Smooth muscle cell of the brain vasculature (primary cell): ENCODE data around the gene GHR.

Experiments used
- DNase-seq: peaks from one replicate; pipeline ENCODE4 v3.0.0-alpha.2; 2012; ENCODE audit warnings: low read depth, low spot score

Gene GHR

GRCh38 chr5:42462083-42462482 lies 38.8 kb downstream of the GHR start:
- DNase-seq: no peak

GRCh38 chr5:42467572-42467971 lies 44.3 kb downstream of the GHR start:
- no peak for DNase-seq

GRCh38 chr5:42467981-42468524 lies 44.8 kb downstream of the GHR start:
- DNase-seq: no peak

GRCh38 chr5:42483472-42484154 lies 60.4 kb downstream of the GHR start:
- no peak for DNase-seq

GRCh38 chr5:42487077-42487476 lies 63.8 kb downstream of the GHR start:
- DNase-seq: no peak

GRCh38 chr5:42487821-42488220 lies 64.6 kb downstream of the GHR start:
- no peak for DNase-seq

- DNase-seq: no peak
Observed at GRCh38 chr5:42490831-42491230, 67.6 kb downstream of the GHR start.

GRCh38 chr5:42491699-42492098 lies 68.5 kb downstream of the GHR start:
- no peak for DNase-seq

GRCh38 chr5:42492974-42493373 lies 69.7 kb downstream of the GHR start:
- no peak for DNase-seq

GRCh38 chr5:42494414-42494813 lies 71.2 kb downstream of the GHR start:
- no peak for DNase-seq

- DNase-seq: no peak
Observed at GRCh38 chr5:42495914-42496313, 72.7 kb downstream of the GHR start.

- DNase-seq: no peak
Observed at GRCh38 chr5:42496397-42497156, 73.3 kb downstream of the GHR start.

GRCh38 chr5:42498000-42498399 lies 74.8 kb downstream of the GHR start:
- DNase-seq: no peak

- no peak for DNase-seq
Observed at GRCh38 chr5:42499016-42499415, 75.8 kb downstream of the GHR start.

GRCh38 chr5:42500003-42500599 lies 76.9 kb downstream of the GHR start:
- DNase-seq: no peak

GRCh38 chr5:42502613-42503470 lies 79.6 kb downstream of the GHR start:
- no peak for DNase-seq

- DNase-seq: no peak
Observed at GRCh38 chr5:42506662-42507061, 83.4 kb downstream of the GHR start.

GRCh38 chr5:42507451-42508097 lies 84.3 kb downstream of the GHR start:
- DNase-seq: no peak

GRCh38 chr5:42513246-42513645 lies 90.0 kb downstream of the GHR start:
- no peak for DNase-seq

GRCh38 chr5:42514754-42515153 lies 91.5 kb downstream of the GHR start:
- DNase-seq: no peak

- no peak for DNase-seq
Observed at GRCh38 chr5:42515504-42515903, 92.3 kb downstream of the GHR start.
